ENCODE measurements around the gene AKAP13.

DNA sequence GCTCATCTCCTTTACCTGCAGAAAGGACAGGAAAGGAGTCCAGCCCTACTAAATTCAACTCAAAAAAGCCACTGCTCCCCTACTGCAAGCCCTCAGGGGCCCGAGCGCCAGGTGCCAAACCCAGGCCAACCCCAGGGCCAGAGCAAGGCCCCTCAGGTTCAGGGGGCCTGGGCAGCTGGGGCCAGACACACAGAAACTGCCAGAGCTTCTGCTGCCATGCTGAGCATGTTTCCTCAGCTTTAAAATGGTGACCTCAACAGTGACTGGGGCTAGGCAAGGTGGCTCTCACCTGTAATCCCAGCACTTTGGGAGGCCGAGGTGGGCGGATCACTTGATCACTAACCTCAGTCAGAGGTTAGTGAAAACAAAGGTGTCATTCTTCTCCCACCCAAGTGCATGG, 375.5 kb downstream of the AKAP13 start:
- TF ChIP-seq, protein P1, sequence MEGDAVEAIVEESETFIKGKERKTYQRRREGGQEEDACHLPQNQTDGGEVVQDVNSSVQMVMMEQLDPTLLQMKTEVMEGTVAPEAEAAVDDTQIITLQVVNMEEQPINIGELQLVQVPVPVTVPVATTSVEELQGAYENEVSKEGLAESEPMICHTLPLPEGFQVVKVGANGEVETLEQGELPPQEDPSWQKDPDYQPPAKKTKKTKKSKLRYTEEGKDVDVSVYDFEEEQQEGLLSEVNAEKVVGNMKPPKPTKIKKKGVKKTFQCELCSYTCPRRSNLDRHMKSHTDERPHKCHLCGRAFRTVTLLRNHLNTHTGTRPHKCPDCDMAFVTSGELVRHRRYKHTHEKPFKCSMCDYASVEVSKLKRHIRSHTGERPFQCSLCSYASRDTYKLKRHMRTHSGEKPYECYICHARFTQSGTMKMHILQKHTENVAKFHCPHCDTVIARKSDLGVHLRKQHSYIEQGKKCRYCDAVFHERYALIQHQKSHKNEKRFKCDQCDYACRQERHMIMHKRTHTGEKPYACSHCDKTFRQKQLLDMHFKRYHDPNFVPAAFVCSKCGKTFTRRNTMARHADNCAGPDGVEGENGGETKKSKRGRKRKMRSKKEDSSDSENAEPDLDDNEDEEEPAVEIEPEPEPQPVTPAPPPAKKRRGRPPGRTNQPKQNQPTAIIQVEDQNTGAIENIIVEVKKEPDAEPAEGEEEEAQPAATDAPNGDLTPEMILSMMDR (IDR thresholded peaks at IDR 0.05), result no peak
- no peak for TF ChIP-seq EZH2 (IDR thresholded peaks at IDR 0.05; ENCODE audit: borderline replicate concordance, insufficient read depth, low read depth, low read length, poor library complexity, severe bottlenecking)

Measured in B cell (primary cell).